ENCODE results near the gene MNAT1. TPM values are rescaled to one million over a fixed set of nuclear protein-coding genes. Genes with fewer than 3 reads are reported as not detected.
"Not testable (repeated sequence)": the region's sequence is repeated elsewhere in the genome, so short reads cannot be mapped to it uniquely, and the experiment has no call there.

The MNAT1 gene
- total RNA-seq, 1 experiment from 2014 or later, result 79.7 TPM

DNA sequence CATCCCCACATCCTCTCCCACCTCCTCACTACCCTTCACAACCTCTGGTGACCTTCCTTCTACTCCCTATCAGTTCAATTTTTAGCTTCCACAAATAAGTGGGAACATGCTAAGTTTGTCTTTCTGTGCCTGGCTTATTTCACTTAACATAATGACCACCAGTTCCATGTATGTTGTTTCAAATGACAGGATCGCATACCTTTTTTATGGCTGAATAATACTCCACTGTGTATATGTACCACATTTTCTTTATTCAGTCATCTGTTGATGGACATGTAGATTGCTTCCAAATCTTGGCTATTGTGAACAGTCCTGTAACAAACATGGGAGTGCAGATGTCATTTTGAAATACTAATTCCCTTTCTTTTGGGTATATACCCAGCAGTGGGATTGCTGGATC lies 147.7 kb downstream of the MNAT1 start:
- Histone ChIP-seq H3F3A (ENCODE audit: insufficient read depth, low read depth) (no peaks in the 10 kb centered on the region; the same call in 1 of the 2 replicates), H2AFZ (no peak overlapping the region), H4K20me1 (ENCODE audit: insufficient read depth) (no peaks in the 10 kb centered on the region), H3K27ac (no peak overlapping the region), H3K79me2 (ENCODE audit: low read depth) (no peaks in the 10 kb centered on the region), H3K36me3 (ENCODE audit: low read depth) (peaks cover 9% of the 10 kb centered on the region; the same call in 1 of the 2 replicates), H3K4me3 (no peak overlapping the region), H3K4me2 (no peak overlapping the region), H3K4me1 (replicated peaks; ENCODE audit: insufficient read depth) (no peaks in the 10 kb centered on the region), H3K27me3 (ENCODE audit: insufficient read depth, low read depth) (no peaks in the 10 kb centered on the region), H3K9me2 (ENCODE audit: insufficient read depth) (no peaks in the 10 kb centered on the region), H3K9me3 (ENCODE audit: insufficient read depth, low read depth) (peaks cover 13% of the 10 kb centered on the region; the same call in 1 of the 2 replicates)
- TF ChIP-seq CTCF (conservative IDR thresholded peaks at IDR 0.05), result no peak
- TF ChIP-seq EZH2 (IDR thresholded peaks at IDR 0.05; ENCODE audit: low read depth), result no peak
- no TSS peak for BruUV-seq (replicated peaks)
- ChIA-PET POLR2A (ENCODE audit: unreplicated experiment) (no interaction called here), CTCF (no interaction called here)
- intact Hi-C loops (cut with micrococcal nuclease; ENCODE audit: unreplicated experiment), result no loop called here
- no peak for DNase-seq

GRCh38 chr14:60884134-60884533 lies 149.6 kb downstream of the MNAT1 start:
- no peak overlapping the region for H2AFZ ChIP-seq
- H3K36me3 ChIP-seq (ENCODE audit: low read depth), result peaks cover 9% of the 10 kb centered on the region; the same call in 1 of the 2 replicates
- no peak for TF ChIP-seq EZH2 (IDR thresholded peaks at IDR 0.05; ENCODE audit: low read depth)
- no peak for TF ChIP-seq CTCF (conservative IDR thresholded peaks at IDR 0.05)
- peaks cover 13% of the 10 kb centered on the region; the same call in 1 of the 2 replicates for H3K9me3 ChIP-seq (ENCODE audit: insufficient read depth, low read depth)
- no peaks in the 10 kb centered on the region for H3K27me3 ChIP-seq (ENCODE audit: insufficient read depth, low read depth)
- H3K9me2 ChIP-seq (ENCODE audit: insufficient read depth), result no peaks in the 10 kb centered on the region
- no peaks in the 10 kb centered on the region; the same call in 1 of the 2 replicates for H3F3A ChIP-seq (ENCODE audit: insufficient read depth, low read depth)
- no peak overlapping the region for H3K4me2 ChIP-seq
- BruUV-seq (replicated peaks), result no TSS peak
- H3K79me2 ChIP-seq (ENCODE audit: low read depth), result no peaks in the 10 kb centered on the region
- no peak overlapping the region for H3K27ac ChIP-seq
- ChIA-PET POLR2A (ENCODE audit: unreplicated experiment) (no interaction called here), CTCF (no interaction called here)
- H3K4me1 ChIP-seq (replicated peaks; ENCODE audit: insufficient read depth), result no peaks in the 10 kb centered on the region
- H3K4me3 ChIP-seq, result no peak overlapping the region
- intact Hi-C loops (cut with micrococcal nuclease; ENCODE audit: unreplicated experiment), result no loop called here
- DNase-seq, result no peak
- H4K20me1 ChIP-seq (ENCODE audit: insufficient read depth), result no peaks in the 10 kb centered on the region

DNA sequence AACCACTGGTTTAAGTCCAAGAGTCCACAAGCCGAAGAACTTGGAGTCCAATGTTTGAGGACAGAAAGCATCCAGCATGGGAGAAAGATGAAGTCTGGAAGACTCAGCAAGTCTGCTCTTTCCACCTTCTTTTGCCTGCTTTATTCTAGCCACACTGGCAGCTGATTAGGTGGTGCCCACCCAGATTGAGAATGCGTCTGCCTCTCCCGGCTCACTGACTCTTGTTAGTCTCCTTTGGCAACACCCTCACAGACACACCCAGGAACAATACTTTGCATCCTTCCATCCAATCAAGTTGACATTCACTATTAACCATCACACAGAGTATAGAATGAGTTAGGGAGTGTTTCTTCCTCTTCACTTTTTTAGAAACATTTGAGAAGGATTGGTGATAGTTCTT lies 156.1 kb downstream of the MNAT1 start:
- H3K9me2 ChIP-seq (ENCODE audit: insufficient read depth); H4K20me1 ChIP-seq (ENCODE audit: insufficient read depth); H2AFZ ChIP-seq; POLR2A ChIA-PET (ENCODE audit: unreplicated experiment); H3K79me2 ChIP-seq (ENCODE audit: low read depth); H3F3A ChIP-seq (ENCODE audit: insufficient read depth, low read depth); DNase-seq; H3K27me3 ChIP-seq (ENCODE audit: insufficient read depth, low read depth); H3K9me3 ChIP-seq (ENCODE audit: insufficient read depth, low read depth); BruUV-seq (replicated peaks); H3K36me3 ChIP-seq (ENCODE audit: low read depth); H3K4me3 ChIP-seq; intact Hi-C loops (cut with micrococcal nuclease; ENCODE audit: unreplicated experiment); CTCF ChIA-PET; H3K4me1 ChIP-seq (replicated peaks; ENCODE audit: insufficient read depth); H3K27ac ChIP-seq; H3K4me2 ChIP-seq: not testable (repeated sequence)

DNA sequence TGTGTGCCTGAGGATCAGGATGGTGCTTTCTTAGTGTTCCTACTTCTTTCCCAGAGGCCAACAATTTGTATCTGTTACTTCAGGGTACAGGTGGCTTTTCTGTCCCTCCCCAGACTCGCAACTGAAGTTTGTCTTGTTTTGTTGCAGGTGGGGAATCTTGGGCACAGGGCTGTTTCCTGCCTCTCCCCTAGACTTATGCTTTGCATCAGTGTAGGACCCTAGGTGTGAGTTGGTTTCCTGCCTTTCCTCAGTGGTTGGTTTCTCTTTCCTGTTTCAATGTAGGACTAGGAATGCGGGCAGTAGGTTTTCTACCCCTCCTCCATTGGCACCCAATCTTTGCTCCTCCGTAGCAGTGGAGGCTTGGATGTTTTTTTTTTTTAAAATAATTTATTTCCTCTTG lies 159.3 kb downstream of the MNAT1 start:
- no peaks in the 10 kb centered on the region for H3K79me2 ChIP-seq (ENCODE audit: low read depth)
- H3K4me1 ChIP-seq (replicated peaks; ENCODE audit: insufficient read depth), result no peaks in the 10 kb centered on the region
- no peak for TF ChIP-seq CTCF (conservative IDR thresholded peaks at IDR 0.05)
- H4K20me1 ChIP-seq (ENCODE audit: insufficient read depth), result peaks cover 3% of the 10 kb centered on the region; the same call in 1 of the 2 replicates
- no peaks in the 10 kb centered on the region for H3K9me2 ChIP-seq (ENCODE audit: insufficient read depth)
- H3F3A ChIP-seq (ENCODE audit: insufficient read depth, low read depth), result no peaks in the 10 kb centered on the region
- POLR2A ChIA-PET (ENCODE audit: unreplicated experiment), result no interaction called here
- intact Hi-C loops (cut with micrococcal nuclease; ENCODE audit: unreplicated experiment), result no loop called here
- H3K36me3 ChIP-seq (ENCODE audit: low read depth), result no peaks in the 10 kb centered on the region
- no peak for DNase-seq
- H2AFZ ChIP-seq, result no peak overlapping the region
- no TSS peak for BruUV-seq (replicated peaks)
- H3K27ac ChIP-seq, result no peak overlapping the region
- no peak overlapping the region for H3K4me2 ChIP-seq
- CTCF ChIA-PET, result no interaction called here
- H3K27me3 ChIP-seq (ENCODE audit: insufficient read depth, low read depth), result no peaks in the 10 kb centered on the region
- no peaks in the 10 kb centered on the region; the same call in 1 of the 2 replicates for H3K9me3 ChIP-seq (ENCODE audit: insufficient read depth, low read depth)
- H3K4me3 ChIP-seq, result no peak overlapping the region

Measured in PC-9 (cell line).